ENCODE data around the gene HOXA4.

- TF ChIP-seq CTCF (IDR thresholded peaks at IDR 0.05): no peak
- no peak for TF ChIP-seq POLR2AphosphoS5 (IDR thresholded peaks at IDR 0.05)
- no peak for TF ChIP-seq POLR2A (IDR thresholded peaks at IDR 0.05)
Observed at GRCh38 chr7:27172315-27172774, 41.8 kb upstream of the HOXA4 start.
